ENCODE data around the gene MARCHF10.

Gene MARCHF10

GRCh38 chr17:62751060-62751691, 56.9 kb downstream of the MARCHF10 start:
- no peak for DNase-seq

- peak; percentile 99 for DNase-seq
Measured at GRCh38 chr17:62750631-62751051, 57.5 kb downstream of the MARCHF10 start.

GRCh38 chr17:62749926-62750325, 58.2 kb downstream of the MARCHF10 start:
- DNase-seq, result no peak

- no peak for DNase-seq
Measured at GRCh38 chr17:62746941-62747340, 61.2 kb downstream of the MARCHF10 start.

GRCh38 chr17:62745806-62746205, 62.3 kb downstream of the MARCHF10 start:
- no peak for DNase-seq

GRCh38 chr17:62744259-62744658, 63.9 kb downstream of the MARCHF10 start:
- DNase-seq, result no peak

- no peak for DNase-seq
Measured at GRCh38 chr17:62741290-62741689, 66.8 kb downstream of the MARCHF10 start.

- DNase-seq, result no peak
Measured at GRCh38 chr17:62739645-62740388, 68.3 kb downstream of the MARCHF10 start.

- DNase-seq, result no peak
Measured at GRCh38 chr17:62738281-62738680, 69.8 kb downstream of the MARCHF10 start.

GRCh38 chr17:62737513-62737912, 70.6 kb downstream of the MARCHF10 start:
- no peak for DNase-seq

GRCh38 chr17:62735044-62735651, 73.0 kb downstream of the MARCHF10 start:
- no peak for DNase-seq

GRCh38 chr17:62732125-62732524, 76.0 kb downstream of the MARCHF10 start:
- DNase-seq, result no peak

GRCh38 chr17:62727916-62728672, 80.0 kb downstream of the MARCHF10 start:
- peak; percentile 44 for DNase-seq

GRCh38 chr17:62725791-62726249, 82.3 kb downstream of the MARCHF10 start:
- DNase-seq, result no peak

- DNase-seq, result no peak
Measured at GRCh38 chr17:62724398-62725146, 83.5 kb downstream of the MARCHF10 start.

GRCh38 chr17:62723842-62724241, 84.3 kb downstream of the MARCHF10 start:
- DNase-seq, result peak; percentile 88

- no peak for DNase-seq
Measured at GRCh38 chr17:62722625-62723024, 85.5 kb downstream of the MARCHF10 start.

GRCh38 chr17:62720126-62720850, 87.8 kb downstream of the MARCHF10 start:
- peak; percentile 28 for DNase-seq

GRCh38 chr17:62719586-62719985, 88.5 kb downstream of the MARCHF10 start:
- no peak for DNase-seq

- no peak for DNase-seq
Measured at GRCh38 chr17:62718429-62718828, 89.7 kb downstream of the MARCHF10 start.

GRCh38 chr17:62717889-62718288, 90.2 kb downstream of the MARCHF10 start:
- no peak for DNase-seq

GRCh38 chr17:62717589-62717855, 90.6 kb downstream of the MARCHF10 start:
- DNase-seq, result no peak
